ENCODE results near the gene PPP2R2C. TPM values are rescaled to one million over a fixed set of nuclear protein-coding genes. Genes with fewer than 3 reads are reported as not detected.

PPP2R2C gene
- total RNA-seq, 1 donor from 2014 or later = 2.2 TPM

- Histone ChIP-seq H3K4me3 (no peak overlapping the region), H3K36me3 (peaks cover 28 to 41% of the 10 kb centered on the region in 2 donors), H3K27me3 (no peaks in the 10 kb centered on the region), H3K4me1 (peaks cover 2 to 3% of the 10 kb centered on the region in 2 donors), H3K9me3 (no peaks in the 10 kb centered on the region), H3K27ac (no peak overlapping the region)
- intact Hi-C loops (cut with DNase I) = no loop called here
- DNase-seq (ENCODE audit: low spot score in 2 of 2) = no peak
- no peak for TF ChIP-seq CTCF (IDR thresholded peaks at IDR 0.05)
Observed at GRCh38 chr4:6306299-6306698, 166.1 kb downstream of the PPP2R2C start.

GRCh38 chr4:6303943-6304342 lies 168.5 kb downstream of the PPP2R2C start:
- no peak for DNase-seq (ENCODE audit: low spot score in 2 of 2)
- intact Hi-C loops (cut with DNase I) = no loop called here
- Histone ChIP-seq H3K27ac (no peak overlapping the region), H3K4me3 (no peak overlapping the region), H3K36me3 (peaks cover 34 to 61% of the 10 kb centered on the region in 2 donors), H3K9me3 (no peaks in the 10 kb centered on the region), H3K4me1 (peaks cover 0 to 3% of the 10 kb centered on the region in 2 donors), H3K27me3 (no peaks in the 10 kb centered on the region)
- no peak for TF ChIP-seq CTCF (IDR thresholded peaks at IDR 0.05)

- H3K4me3 ChIP-seq = no peak overlapping the region
- DNase-seq (ENCODE audit: low spot score in 2 of 2) = no peak
- peaks cover 34 to 71% of the 10 kb centered on the region in 2 donors for H3K36me3 ChIP-seq
- no peak for TF ChIP-seq CTCF (IDR thresholded peaks at IDR 0.05)
- H3K27ac ChIP-seq = no peak overlapping the region
- no peaks in the 10 kb centered on the region for H3K9me3 ChIP-seq
- H3K4me1 ChIP-seq = no peaks in the 10 kb centered on the region
- H3K27me3 ChIP-seq = no peaks in the 10 kb centered on the region
- intact Hi-C loops (cut with DNase I) = no loop called here
Observed at GRCh38 chr4:6302869-6303268, 169.5 kb downstream of the PPP2R2C start.

DNA sequence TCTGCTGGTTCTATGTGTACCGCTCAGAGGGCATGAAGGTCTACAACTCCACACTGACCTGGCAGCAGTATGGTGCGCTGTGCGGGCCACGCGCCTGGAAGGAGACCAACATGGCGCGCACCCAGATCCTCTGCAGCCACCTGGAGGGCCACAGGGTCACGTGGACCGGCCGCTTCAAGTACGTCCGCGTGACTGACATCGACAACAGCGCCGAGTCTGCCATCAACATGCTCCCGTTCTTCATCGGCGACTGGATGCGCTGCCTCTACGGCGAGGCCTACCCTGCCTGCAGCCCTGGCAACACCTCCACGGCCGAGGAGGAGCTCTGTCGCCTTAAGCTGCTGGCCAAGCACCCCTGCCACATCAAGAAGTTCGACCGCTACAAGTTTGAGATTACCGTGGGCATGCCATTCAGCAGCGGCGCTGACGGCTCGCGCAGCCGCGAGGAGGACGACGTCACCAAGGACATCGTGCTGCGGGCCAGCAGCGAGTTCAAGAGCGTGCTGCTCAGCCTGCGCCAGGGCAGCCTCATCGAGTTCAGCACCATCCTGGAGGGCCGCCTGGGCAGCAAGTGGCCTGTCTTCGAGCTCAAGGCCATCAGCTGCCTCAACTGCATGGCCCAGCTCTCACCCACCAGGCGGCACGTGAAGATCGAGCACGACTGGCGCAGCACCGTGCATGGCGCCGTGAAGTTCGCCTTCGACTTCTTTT lies 170.5 kb downstream of the PPP2R2C start:
- Histone ChIP-seq H3K27me3 (no peaks in the 10 kb centered on the region), H3K9me3 (no peaks in the 10 kb centered on the region), H3K4me1 (no peaks in the 10 kb centered on the region), H3K27ac (no peak overlapping the region), H3K36me3 (peaks cover 39 to 81% of the 10 kb centered on the region in 2 donors), H3K4me3 (no peak overlapping the region)
- no peak for TF ChIP-seq CTCF (IDR thresholded peaks at IDR 0.05)
- DNase-seq (ENCODE audit: low spot score in 2 of 2) = no peak
- intact Hi-C loops (cut with DNase I) = no loop called here

- peaks cover 44 to 88% of the 10 kb centered on the region in 2 donors for H3K36me3 ChIP-seq
- no peaks in the 10 kb centered on the region for H3K4me1 ChIP-seq
- no peak for TF ChIP-seq CTCF (IDR thresholded peaks at IDR 0.05)
- DNase-seq (ENCODE audit: low spot score in 2 of 2) = no peak
- intact Hi-C loops (cut with DNase I) = no loop called here
- H3K9me3 ChIP-seq = no peaks in the 10 kb centered on the region
- H3K27ac ChIP-seq = no peak overlapping the region
- no peak overlapping the region for H3K4me3 ChIP-seq
- no peaks in the 10 kb centered on the region for H3K27me3 ChIP-seq
Observed at GRCh38 chr4:6301051-6301731, 171.2 kb downstream of the PPP2R2C start.

Data from ascending aorta (tissue), 2 donors.